ENCODE results near the gene OR10H3.

Gene OR10H3

GRCh38 chr19:15737722-15738121, at the start of gene OR10H3:
Gene OR10H3 (plus strand): TSS chr19:15737985. CDS start chr19:15741393, 3,408 bp downstream.
- H3K27me3 Mint-ChIP-seq: peaks cover 15% of the 10 kb centered on the region
- intact Hi-C loops (cut with micrococcal nuclease): no loop called here
- H3K27ac Mint-ChIP-seq: no peak within 1 kb of the TSS
- no peaks in the 10 kb centered on the region for H3K36me3 Mint-ChIP-seq (ENCODE audit: low read depth)
- H3K4me3 Mint-ChIP-seq: no peak within 1 kb of the TSS
- peaks cover 14% of the 10 kb centered on the region for H3K9me3 Mint-ChIP-seq
- H3K4me1 Mint-ChIP-seq (ENCODE audit: low read depth): no peaks in the 10 kb centered on the region

- peaks cover 22% of the 10 kb centered on the region for H3K27me3 Mint-ChIP-seq
- H3K4me1 Mint-ChIP-seq (ENCODE audit: low read depth): no peaks in the 10 kb centered on the region
Measured at GRCh38 chr19:15696654-15697194, 41.1 kb upstream of the OR10H3 start.

GRCh38 chr19:15701757-15702533, 35.8 kb upstream of the OR10H3 start:
- intact Hi-C loops (cut with micrococcal nuclease): no loop called here

More at GRCh38 chr19:15696654-15697194, 41.1 kb upstream of the OR10H3 start:
- intact Hi-C loops (cut with micrococcal nuclease): no loop called here
- Mint-ChIP-seq H3K4me3 (no peak overlapping the region), H3K9me3 (no peaks in the 10 kb centered on the region), H3K36me3 (ENCODE audit: low read depth) (no peaks in the 10 kb centered on the region), H3K27ac (no peak overlapping the region)

GRCh38 chr19:15702534-15702930, 35.3 kb upstream of the OR10H3 start:
- Mint-ChIP-seq H3K4me3 (no peak overlapping the region), H3K9me3 (no peaks in the 10 kb centered on the region), H3K27ac (no peak overlapping the region), H3K4me1 (ENCODE audit: low read depth) (peaks cover 7% of the 10 kb centered on the region), H3K27me3 (peaks cover 8% of the 10 kb centered on the region), H3K36me3 (ENCODE audit: low read depth) (no peaks in the 10 kb centered on the region)
- intact Hi-C loops (cut with micrococcal nuclease): no loop called here

More at GRCh38 chr19:15701757-15702533, 35.8 kb upstream of the OR10H3 start:
- Mint-ChIP-seq H3K4me1 (ENCODE audit: low read depth) (peaks cover 7% of the 10 kb centered on the region), H3K4me3 (no peak overlapping the region), H3K9me3 (no peaks in the 10 kb centered on the region), H3K36me3 (ENCODE audit: low read depth) (no peaks in the 10 kb centered on the region), H3K27ac (no peak overlapping the region), H3K27me3 (peaks cover 11% of the 10 kb centered on the region)

- H3K36me3 Mint-ChIP-seq (ENCODE audit: low read depth): no peaks in the 10 kb centered on the region
- H3K4me1 Mint-ChIP-seq (ENCODE audit: low read depth): no peaks in the 10 kb centered on the region
- intact Hi-C loops (cut with micrococcal nuclease): no loop called here
- H3K27me3 Mint-ChIP-seq: peaks cover 28% of the 10 kb centered on the region
- no peak overlapping the region for H3K27ac Mint-ChIP-seq
- no peak overlapping the region for H3K4me3 Mint-ChIP-seq
- no peaks in the 10 kb centered on the region for H3K9me3 Mint-ChIP-seq
Measured at GRCh38 chr19:15714638-15715037, 23.1 kb upstream of the OR10H3 start.

- Mint-ChIP-seq H3K27ac (no peak overlapping the region), H3K27me3 (peaks cover 29% of the 10 kb centered on the region), H3K36me3 (ENCODE audit: low read depth) (no peaks in the 10 kb centered on the region), H3K4me3 (no peak overlapping the region), H3K4me1 (ENCODE audit: low read depth) (no peaks in the 10 kb centered on the region), H3K9me3 (no peaks in the 10 kb centered on the region)
- intact Hi-C loops (cut with micrococcal nuclease): no loop called here
Measured at GRCh38 chr19:15715642-15716041, 22.1 kb upstream of the OR10H3 start.

GRCh38 chr19:15717809-15718208, 20.0 kb upstream of the OR10H3 start:
- no peaks in the 10 kb centered on the region for H3K9me3 Mint-ChIP-seq
- H3K27me3 Mint-ChIP-seq: peaks cover 32% of the 10 kb centered on the region
- H3K27ac Mint-ChIP-seq: no peak overlapping the region
- no peak overlapping the region for H3K4me3 Mint-ChIP-seq
- H3K36me3 Mint-ChIP-seq (ENCODE audit: low read depth): no peaks in the 10 kb centered on the region
- intact Hi-C loops (cut with micrococcal nuclease): no loop called here
- H3K4me1 Mint-ChIP-seq (ENCODE audit: low read depth): no peaks in the 10 kb centered on the region

- intact Hi-C loops (cut with micrococcal nuclease): no loop called here
- Mint-ChIP-seq H3K27me3 (peaks cover 46% of the 10 kb centered on the region), H3K4me1 (ENCODE audit: low read depth) (no peaks in the 10 kb centered on the region), H3K36me3 (ENCODE audit: low read depth) (no peaks in the 10 kb centered on the region), H3K4me3 (no peak overlapping the region), H3K27ac (no peak overlapping the region), H3K9me3 (no peaks in the 10 kb centered on the region)
Measured at GRCh38 chr19:15721268-15721667, 16.5 kb upstream of the OR10H3 start.

GRCh38 chr19:15722956-15723355, 14.8 kb upstream of the OR10H3 start:
- peaks cover 48% of the 10 kb centered on the region for H3K27me3 Mint-ChIP-seq
- intact Hi-C loops (cut with micrococcal nuclease): no loop called here
- no peak overlapping the region for H3K4me3 Mint-ChIP-seq
- no peak overlapping the region for H3K27ac Mint-ChIP-seq
- H3K4me1 Mint-ChIP-seq (ENCODE audit: low read depth): no peaks in the 10 kb centered on the region
- no peaks in the 10 kb centered on the region for H3K36me3 Mint-ChIP-seq (ENCODE audit: low read depth)
- no peaks in the 10 kb centered on the region for H3K9me3 Mint-ChIP-seq

- Mint-ChIP-seq H3K36me3 (ENCODE audit: low read depth) (no peaks in the 10 kb centered on the region), H3K27ac (no peak within 1 kb of the TSS), H3K9me3 (no peaks in the 10 kb centered on the region), H3K4me3 (no peak within 1 kb of the TSS), H3K4me1 (ENCODE audit: low read depth) (no peaks in the 10 kb centered on the region), H3K27me3 (peaks cover 45% of the 10 kb centered on the region)
- intact Hi-C loops (cut with micrococcal nuclease): no loop called here
Measured at GRCh38 chr19:15727724-15728123, 10.1 kb upstream of the OR10H3 start, which contains the start of gene OR10H2. Gene OR10H2 (plus strand): TSS chr19:15728024. CDS start chr19:15728044, 20 bp downstream.

- Mint-ChIP-seq H3K4me3 (no peak overlapping the region), H3K9me3 (no peaks in the 10 kb centered on the region), H3K27ac (no peak overlapping the region)
Measured at GRCh38 chr19:15730538-15730937, 7.2 kb upstream of the OR10H3 start.

GRCh38 chr19:15732388-15732787, 5.4 kb upstream of the OR10H3 start:
- no peak overlapping the region for H3K27ac Mint-ChIP-seq
- H3K9me3 Mint-ChIP-seq: no peaks in the 10 kb centered on the region
- H3K36me3 Mint-ChIP-seq (ENCODE audit: low read depth): no peaks in the 10 kb centered on the region
- intact Hi-C loops (cut with micrococcal nuclease): no loop called here
- H3K4me1 Mint-ChIP-seq (ENCODE audit: low read depth): no peaks in the 10 kb centered on the region
- peaks cover 20% of the 10 kb centered on the region for H3K27me3 Mint-ChIP-seq
- H3K4me3 Mint-ChIP-seq: no peak overlapping the region

More at GRCh38 chr19:15730538-15730937, 7.2 kb upstream of the OR10H3 start:
- peaks cover 32% of the 10 kb centered on the region for H3K27me3 Mint-ChIP-seq
- no peaks in the 10 kb centered on the region for H3K4me1 Mint-ChIP-seq (ENCODE audit: low read depth)
- H3K36me3 Mint-ChIP-seq (ENCODE audit: low read depth): no peaks in the 10 kb centered on the region
- intact Hi-C loops (cut with micrococcal nuclease): no loop called here

- Mint-ChIP-seq H3K27me3 (peaks cover 15% of the 10 kb centered on the region), H3K9me3 (no peaks in the 10 kb centered on the region), H3K36me3 (ENCODE audit: low read depth) (no peaks in the 10 kb centered on the region), H3K4me3 (no peak overlapping the region), H3K27ac (no peak overlapping the region), H3K4me1 (ENCODE audit: low read depth) (no peaks in the 10 kb centered on the region)
- intact Hi-C loops (cut with micrococcal nuclease): no loop called here
Measured at GRCh38 chr19:15733895-15734294, 3.9 kb upstream of the OR10H3 start.

GRCh38 chr19:15740785-15741184, 3.0 kb downstream of the OR10H3 start:
- Mint-ChIP-seq H3K27me3 (peaks cover 20% of the 10 kb centered on the region), H3K4me3 (no peak overlapping the region), H3K27ac (no peak overlapping the region), H3K9me3 (peaks cover 14% of the 10 kb centered on the region), H3K36me3 (ENCODE audit: low read depth) (no peaks in the 10 kb centered on the region), H3K4me1 (ENCODE audit: low read depth) (no peaks in the 10 kb centered on the region)
- intact Hi-C loops (cut with micrococcal nuclease): no loop called here

Data from dendritic cell treated with granulocyte-macrophage colony-stimulating factor and Interleukin-4, amounts not matched to agents 40 ng/mL and 50 ng/mL, for 4 days (primary cell).